SK-N-MC (cell line): ENCODE data around the gene SEBOX.

Experiments used
- EZH2 ChIP-seq: fragments of 200-600 bp; sonication (generic); IDR thresholded peaks from one replicate; pipeline ENCODE4 v1.6.1; 2017; ENCODE audit warnings: antibody characterized with exemption
- FOXP2 ChIP-seq: optimal IDR thresholded peaks from 2 replicates; pipeline ENCODE3; 2011; ENCODE audit warnings: mild to moderate bottlenecking, moderate library complexity; ENCODE audit not compliant: insufficient read depth; ENCODE audit errors: extremely low read length, control extremely low read depth
- POLR2AphosphoS5 ChIP-seq: IDR thresholded peaks from 2 replicates; pipeline ENCODE4 v1.6.1; 2012; ENCODE audit warnings: mild to moderate bottlenecking, low read depth, low read length, borderline replicate concordance

- no peak for TF ChIP-seq EZH2
- peak; percentile 27; the same call in 1 of the 2 replicates for TF ChIP-seq POLR2AphosphoS5
- TF ChIP-seq FOXP2 = no peak
Measured at GRCh38 chr17:28345419-28346198, 19.4 kb downstream of the SEBOX start.
